Neural cell (in vitro differentiated cells): ENCODE results near the gene CASZ1. TPM values are rescaled to one million over a fixed set of nuclear protein-coding genes. Genes with fewer than 3 reads are reported as not detected.

Experiments used
- H2AFZ ChIP-seq: fragments of 200-600, 300-800 bp; sonication (generic), shearing (Covaris generic); 2 replicates; pipeline ENCODE4 v1.6.0; 2014; ENCODE audit warnings: low read depth, mild to moderate bottlenecking, antibody characterized with exemption, low read length, moderate library complexity
- H3F3A ChIP-seq: fragments of 200-600 bp; shearing (Covaris generic); 2 replicates; pipeline ENCODE4 v1.6.1; 2016; ENCODE audit warnings: mild to moderate bottlenecking, moderate library complexity, mixed read lengths, antibody characterized with exemption, low read length; ENCODE audit not compliant: insufficient read depth, poor library complexity, severe bottlenecking
- H3K27ac ChIP-seq: fragments of 200-600, 300-800 bp; sonication (generic), shearing (Covaris generic); 2 replicates; pipeline ENCODE4 v1.5.1; 2014; ENCODE audit warnings: mild to moderate bottlenecking, low read length, moderate library complexity
- H3K27me3 ChIP-seq: fragments of 300-800, 200-600 bp; sonication (generic), shearing (Covaris generic); 2 replicates; pipeline ENCODE4 v1.6.0; 2014; ENCODE audit warnings: mild to moderate bottlenecking, low read depth, low read length, moderate library complexity; ENCODE audit not compliant: insufficient read depth
- H3K36me3 ChIP-seq: fragments of 300-800, 200-600 bp; sonication (generic), shearing (Covaris generic); 2 replicates; pipeline ENCODE4 v1.5.1; 2014; ENCODE audit warnings: mild to moderate bottlenecking, antibody characterized with exemption, low read length, moderate library complexity; ENCODE audit not compliant: insufficient read depth
- H3K4me2 ChIP-seq: fragments of 300-800, 200-600 bp; sonication (generic), shearing (Covaris generic); 2 replicates; pipeline ENCODE4 v1.6.0; 2014; ENCODE audit warnings: mild to moderate bottlenecking, low read length
- H3K4me3 ChIP-seq: fragments of 300-800, 200-600 bp; sonication (generic), shearing (Covaris generic); 2 replicates; pipeline ENCODE4 v1.5.1; 2014; ENCODE audit warnings: mild to moderate bottlenecking, low read length, moderate library complexity
- H3K79me2 ChIP-seq: fragments of 200-600 bp; shearing (Covaris generic); replicated peaks from 2 replicates; pipeline ENCODE4 v1.6.0; 2014; ENCODE audit warnings: mild to moderate bottlenecking, low read length, moderate library complexity; ENCODE audit not compliant: insufficient read depth
- H3K9ac ChIP-seq: fragments of 300-800, 200-600 bp; sonication (generic), shearing (Covaris generic); 2 replicates; pipeline ENCODE4 v1.6.1; 2016; ENCODE audit warnings: mild to moderate bottlenecking, low read length, mixed read lengths
- H3K9me2 ChIP-seq: fragments of 200-600 bp; shearing (Covaris generic); 2 replicates; pipeline ENCODE4 v1.6.1; 2016; ENCODE audit warnings: mild to moderate bottlenecking, low read length, mixed read lengths; ENCODE audit not compliant: insufficient read depth
- H3K9me3 ChIP-seq: fragments of 200-600, 300-800 bp; sonication (generic), shearing (Covaris generic); 2 replicates; pipeline ENCODE4 v1.6.1; 2016; ENCODE audit warnings: mild to moderate bottlenecking, mixed run types, low read length, moderate library complexity, mixed read lengths
- H4K20me1 ChIP-seq: fragments of 200-600 bp; shearing (Covaris generic); 2 replicates; pipeline ENCODE4 v1.6.1; 2016; ENCODE audit warnings: mild to moderate bottlenecking, mixed run types; ENCODE audit not compliant: insufficient read depth
- CTCF ChIP-seq: fragments of 450-650 bp; IDR thresholded peaks from 2 replicates; pipeline ENCODE4 v1.5.1; 2014; ENCODE audit warnings: antibody characterized with exemption, mild to moderate bottlenecking, moderate library complexity; ENCODE audit not compliant: poor library complexity, severe bottlenecking
- EP300 ChIP-seq: fragments of 450-650 bp; conservative IDR thresholded peaks from 2 replicates; pipeline ENCODE4 v1.6.1; 2014; ENCODE audit warnings: antibody characterized with exemption, mild to moderate bottlenecking, moderate library complexity; ENCODE audit not compliant: poor library complexity, severe bottlenecking
- EZH2 ChIP-seq: fragments of 200-600, 300-800 bp; shearing (Covaris generic), sonication (generic); IDR thresholded peaks from 2 replicates; pipeline ENCODE4 v1.6.1; 2014; ENCODE audit warnings: antibody characterized with exemption, low read length, borderline replicate concordance, mild to moderate bottlenecking; ENCODE audit not compliant: insufficient read depth, poor library complexity, severe bottlenecking
- MXI1 ChIP-seq: fragments of 450-650 bp; conservative IDR thresholded peaks from 2 replicates; pipeline ENCODE4 v1.6.1; 2014; ENCODE audit warnings: antibody characterized with exemption, mild to moderate bottlenecking; ENCODE audit not compliant: poor library complexity, severe bottlenecking
- POLR2AphosphoS5 ChIP-seq: IDR thresholded peaks from 2 replicates; pipeline ENCODE4 v1.6.1; 2012
- RAD21 ChIP-seq: fragments of 450-650 bp; conservative IDR thresholded peaks from 2 replicates; pipeline ENCODE4 v1.6.1; 2014; ENCODE audit warnings: antibody characterized with exemption, mild to moderate bottlenecking, moderate library complexity
- REST ChIP-seq: IDR thresholded peaks from 2 replicates; pipeline ENCODE4 v1.6.1; 2012; ENCODE audit warnings: borderline replicate concordance
- SMC3 ChIP-seq: fragments of 450-650 bp; conservative IDR thresholded peaks from 2 replicates; pipeline ENCODE4 v1.6.1; 2014; ENCODE audit warnings: antibody characterized with exemption, mild to moderate bottlenecking, moderate library complexity; ENCODE audit not compliant: poor library complexity
- TAF1 ChIP-seq: IDR thresholded peaks from 2 replicates; pipeline ENCODE4 v1.6.1; 2012; ENCODE audit warnings: low read depth
- polyA plus RNA-seq: library from polyadenylated mRNA; depleted of rRNA; stranded (reverse); fragments of >200 nt; gene quantifications from 2 replicates; pipeline ENCODE4 v1.2.3, GENCODE V29; 2014

The CASZ1 gene
- polyA plus RNA-seq, 1 donor from 2014 or later = 0.27 TPM

GRCh38 chr1:10787286-10787685 lies 9.2 kb downstream of the CASZ1 start:
- Histone ChIP-seq H4K20me1 (no peaks in the 10 kb centered on the region), H3K27me3 (peaks cover 9% of the 10 kb centered on the region), H3K79me2 (no peaks in the 10 kb centered on the region), H2AFZ (no peak overlapping the region), H3K4me2 (no peak overlapping the region), H3K4me3 (no peak overlapping the region), H3F3A (no peaks in the 10 kb centered on the region), H3K27ac (no peak overlapping the region), H3K9me2 (no peaks in the 10 kb centered on the region), H3K9ac (no peak overlapping the region), H3K9me3 (no peaks in the 10 kb centered on the region), H3K36me3 (no peaks in the 10 kb centered on the region)
- TF ChIP-seq EZH2 = no peak
- TF ChIP-seq REST = no peak
- TF ChIP-seq RAD21 = no peak
- no peak for TF ChIP-seq POLR2AphosphoS5
- no peak for TF ChIP-seq SMC3
- no peak for TF ChIP-seq MXI1
- TF ChIP-seq CTCF = no peak
- no peak for TF ChIP-seq EP300
- TF ChIP-seq TAF1 = no peak

- Histone ChIP-seq H3K4me3 (no peak overlapping the region), H3F3A (no peaks in the 10 kb centered on the region), H3K9me3 (no peaks in the 10 kb centered on the region), H3K27me3 (no peaks in the 10 kb centered on the region), H3K9me2 (no peaks in the 10 kb centered on the region), H2AFZ (no peak overlapping the region), H3K4me2 (no peak overlapping the region), H3K9ac (no peak overlapping the region), H3K36me3 (no peaks in the 10 kb centered on the region), H4K20me1 (no peaks in the 10 kb centered on the region), H3K79me2 (no peaks in the 10 kb centered on the region), H3K27ac (no peak overlapping the region)
- TF ChIP-seq RAD21 (no peak), CTCF (no peak), EP300 (no peak), EZH2 (no peak), TAF1 (no peak), MXI1 (no peak), SMC3 (no peak), REST (no peak)
Observed at GRCh38 chr1:10785728-10786638, 10.5 kb downstream of the CASZ1 start.
